GM12878 (cell line): ENCODE data around the gene SEC24C. TPM values are rescaled to one million over a fixed set of nuclear protein-coding genes. Genes with fewer than 3 reads are reported as not detected.
A peak's percentile ranks its signal among the peaks of the same experiment; 100 is the strongest.

ENCODE experiments used
- BHLHE40 ChIP-seq, 2 experiments: fragments of 450-650 bp in 1 of 2; IDR thresholded peaks; 2 replicates each; pipeline ENCODE4 v1.6.1; 2011 to 2017; ENCODE audit warnings: low read depth in 2 of 2, borderline replicate concordance in 1 of 2, improper control_type of control experiment in 1 of 2, low read length in 1 of 2, mild to moderate bottlenecking in 1 of 2
- CREM ChIP-seq: IDR thresholded peaks from 2 replicates; pipeline ENCODE4 v1.6.1; 2014; ENCODE audit warnings: antibody characterized with exemption, low read depth
- EP300 ChIP-seq, 2 experiments: fragments of 150-350 bp in 1 of 2; IDR thresholded peaks; 2 replicates each; pipeline ENCODE4 v1.6.1; 2011 to 2012; ENCODE audit warnings: low read depth in 2 of 2, low read length in 2 of 2, borderline replicate concordance in 1 of 2, improper control_type of control experiment in 1 of 2, inconsistent platforms in 1 of 2; ENCODE audit not compliant: control insufficient read depth in 1 of 2
- MTA2 ChIP-seq: fragments of 450-650 bp; IDR thresholded peaks from 2 replicates; pipeline ENCODE4 v1.6.1; 2016; ENCODE audit warnings: low read depth, mild to moderate bottlenecking, moderate library complexity
- MTA3 ChIP-seq: IDR thresholded peaks from 2 replicates; pipeline ENCODE4 v1.6.1; 2012; ENCODE audit warnings: low read length, inconsistent platforms, borderline replicate concordance
- NBN ChIP-seq: fragments of 450-650 bp; IDR thresholded peaks from 2 replicates; pipeline ENCODE4 v1.6.1; 2016
- POLR2AphosphoS2 ChIP-seq: IDR thresholded peaks from 2 replicates; pipeline ENCODE4 v1.6.1; 2011; ENCODE audit warnings: low read depth, mild to moderate bottlenecking, low read length, improper control_type of control experiment, moderate library complexity
- polyA plus RNA-seq, 11 experiments: library from polyadenylated mRNA; depleted of rRNA in 4 of 11; unstranded in 6 of 11; stranded (reverse) in 5 of 11; fragments of >200 nt; fragmentation: Nextera tagmentation in 4 of 11; fragmentation: Illumina TruSeq in 1 of 11; extraction: Ambion mirVana in 4 of 11; extraction: Trizol in 1 of 11; gene quantifications; 1 replicate in 1 of 11; 2 replicates in 10 of 11; pipeline versions ENCODE4 v1.2.1 to v1.2.3, GENCODE V29; 2011 to 2016; ENCODE audit warnings: inconsistent platforms in 2 of 11, missing spikeins in 2 of 11, low read depth in 1 of 11
- total RNA-seq, 4 experiments: library from RNA; depleted of rRNA in 3 of 4; stranded (reverse); fragments of >200 nt in 3 of 4; fragmentation: Illumina TruSeq in 1 of 4; extraction: Trizol in 1 of 4; gene quantifications; 2 replicates each; pipeline versions ENCODE4 v1.2.1 to v1.2.3, GENCODE V29; 2013 to 2021
- TF ChIP-seq, protein P1 (sequence below): IDR thresholded peaks from 2 replicates; pipeline ENCODE4 v1.6.1; 2012; ENCODE audit warnings: low read depth, low read length, improper control_type of control experiment
- TF ChIP-seq, protein P2 (sequence below): IDR thresholded peaks from 2 replicates; pipeline ENCODE4 v1.6.1; 2012; ENCODE audit warnings: low read depth, low read length, improper control_type of control experiment
- TF ChIP-seq, protein P3 (sequence below): fragments of 450-650 bp; IDR thresholded peaks from 2 replicates; pipeline ENCODE4 v1.6.1; 2017; ENCODE audit warnings: low read depth, mild to moderate bottlenecking, moderate library complexity
- TF ChIP-seq, protein P4 (sequence below): fragments of 450-650 bp; formaldehyde crosslinking; IDR thresholded peaks from 2 replicates; pipeline ENCODE4 v1.4.0; 2022; ENCODE audit warnings: mild to moderate bottlenecking, moderate library complexity
- TF ChIP-seq, protein P5 (sequence below): fragments of 450-650 bp; IDR thresholded peaks from 2 replicates; pipeline ENCODE4 v1.6.1; 2017; ENCODE audit warnings: mild to moderate bottlenecking, low read depth, inconsistent platforms; ENCODE audit not compliant: poor library complexity, severe bottlenecking
- TF ChIP-seq, protein P6 (sequence below): fragments of 450-650 bp; formaldehyde crosslinking; IDR thresholded peaks from 2 replicates; pipeline ENCODE4 v1.5.0; 2022; ENCODE audit warnings: mild to moderate bottlenecking, missing genetic modification characterization

SEC24C gene
- total and polyA plus RNA-seq, 10 of the 15 experiments (the other 5 are each of a cell fraction or from before 2014, with no cell fraction given): 12.7 to 117 (median 73.8) TPM

DNA sequence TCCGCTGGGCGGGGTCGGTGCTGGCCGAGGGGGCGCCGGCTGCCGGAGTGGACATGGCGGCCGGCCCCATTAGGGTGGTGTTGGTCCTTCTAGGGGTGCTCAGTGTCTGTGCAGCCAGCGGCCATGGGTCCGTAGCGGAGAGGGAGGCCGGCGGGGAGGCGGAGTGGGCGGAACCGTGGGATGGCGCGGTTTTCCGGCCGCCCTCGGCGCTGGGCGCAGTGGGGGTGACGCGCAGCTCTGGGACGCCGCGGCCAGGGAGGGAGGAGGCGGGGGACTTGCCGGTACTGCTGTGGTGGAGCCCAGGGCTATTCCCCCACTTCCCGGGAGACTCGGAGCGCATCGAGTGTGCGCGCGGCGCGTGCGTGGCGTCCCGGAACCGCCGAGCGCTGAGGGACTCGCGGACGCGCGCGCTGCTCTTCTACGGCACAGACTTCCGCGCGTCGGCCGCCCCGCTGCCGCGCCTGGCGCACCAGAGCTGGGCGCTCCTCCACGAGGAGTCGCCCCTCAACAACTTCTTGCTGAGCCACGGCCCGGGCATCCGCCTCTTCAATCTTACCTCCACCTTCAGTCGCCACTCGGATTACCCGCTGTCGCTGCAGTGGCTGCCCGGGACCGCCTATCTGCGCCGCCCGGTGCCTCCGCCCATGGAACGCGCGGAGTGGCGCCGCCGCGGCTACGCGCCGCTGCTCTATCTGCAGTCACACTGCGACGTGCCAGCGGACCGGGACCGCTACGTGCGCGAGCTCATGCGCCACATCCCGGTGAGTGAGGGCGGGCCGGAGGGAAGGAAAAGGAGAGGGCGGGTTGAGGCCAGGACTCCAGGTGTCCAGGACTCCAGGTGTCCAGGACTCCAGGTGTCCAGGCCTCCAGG, 28.3 kb downstream of the SEC24C start (continued):
- TF ChIP-seq, protein P1, sequence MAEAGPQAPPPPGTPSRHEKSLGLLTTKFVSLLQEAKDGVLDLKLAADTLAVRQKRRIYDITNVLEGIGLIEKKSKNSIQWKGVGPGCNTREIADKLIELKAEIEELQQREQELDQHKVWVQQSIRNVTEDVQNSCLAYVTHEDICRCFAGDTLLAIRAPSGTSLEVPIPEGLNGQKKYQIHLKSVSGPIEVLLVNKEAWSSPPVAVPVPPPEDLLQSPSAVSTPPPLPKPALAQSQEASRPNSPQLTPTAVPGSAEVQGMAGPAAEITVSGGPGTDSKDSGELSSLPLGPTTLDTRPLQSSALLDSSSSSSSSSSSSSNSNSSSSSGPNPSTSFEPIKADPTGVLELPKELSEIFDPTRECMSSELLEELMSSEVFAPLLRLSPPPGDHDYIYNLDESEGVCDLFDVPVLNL: 0 out of 2 replicates have a peak, but pooled peaks have one; percentile 10
- TF ChIP-seq, protein P2, sequence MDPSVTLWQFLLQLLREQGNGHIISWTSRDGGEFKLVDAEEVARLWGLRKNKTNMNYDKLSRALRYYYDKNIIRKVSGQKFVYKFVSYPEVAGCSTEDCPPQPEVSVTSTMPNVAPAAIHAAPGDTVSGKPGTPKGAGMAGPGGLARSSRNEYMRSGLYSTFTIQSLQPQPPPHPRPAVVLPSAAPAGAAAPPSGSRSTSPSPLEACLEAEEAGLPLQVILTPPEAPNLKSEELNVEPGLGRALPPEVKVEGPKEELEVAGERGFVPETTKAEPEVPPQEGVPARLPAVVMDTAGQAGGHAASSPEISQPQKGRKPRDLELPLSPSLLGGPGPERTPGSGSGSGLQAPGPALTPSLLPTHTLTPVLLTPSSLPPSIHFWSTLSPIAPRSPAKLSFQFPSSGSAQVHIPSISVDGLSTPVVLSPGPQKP: peak; percentile 33; the same call in 1 of the 2 replicates
- TF ChIP-seq CREM: peak; percentile 85
- TF ChIP-seq, protein P3, sequence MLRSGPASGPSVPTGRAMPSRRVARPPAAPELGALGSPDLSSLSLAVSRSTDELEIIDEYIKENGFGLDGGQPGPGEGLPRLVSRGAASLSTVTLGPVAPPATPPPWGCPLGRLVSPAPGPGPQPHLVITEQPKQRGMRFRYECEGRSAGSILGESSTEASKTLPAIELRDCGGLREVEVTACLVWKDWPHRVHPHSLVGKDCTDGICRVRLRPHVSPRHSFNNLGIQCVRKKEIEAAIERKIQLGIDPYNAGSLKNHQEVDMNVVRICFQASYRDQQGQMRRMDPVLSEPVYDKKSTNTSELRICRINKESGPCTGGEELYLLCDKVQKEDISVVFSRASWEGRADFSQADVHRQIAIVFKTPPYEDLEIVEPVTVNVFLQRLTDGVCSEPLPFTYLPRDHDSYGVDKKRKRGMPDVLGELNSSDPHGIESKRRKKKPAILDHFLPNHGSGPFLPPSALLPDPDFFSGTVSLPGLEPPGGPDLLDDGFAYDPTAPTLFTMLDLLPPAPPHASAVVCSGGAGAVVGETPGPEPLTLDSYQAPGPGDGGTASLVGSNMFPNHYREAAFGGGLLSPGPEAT: peak; percentile 35; the same call in 1 of the 2 replicates
- peak; percentile 92 for TF ChIP-seq POLR2AphosphoS2
- peak; percentile 92; the same call in 1 of the 2 replicates for TF ChIP-seq MTA3
- TF ChIP-seq, protein P4, sequence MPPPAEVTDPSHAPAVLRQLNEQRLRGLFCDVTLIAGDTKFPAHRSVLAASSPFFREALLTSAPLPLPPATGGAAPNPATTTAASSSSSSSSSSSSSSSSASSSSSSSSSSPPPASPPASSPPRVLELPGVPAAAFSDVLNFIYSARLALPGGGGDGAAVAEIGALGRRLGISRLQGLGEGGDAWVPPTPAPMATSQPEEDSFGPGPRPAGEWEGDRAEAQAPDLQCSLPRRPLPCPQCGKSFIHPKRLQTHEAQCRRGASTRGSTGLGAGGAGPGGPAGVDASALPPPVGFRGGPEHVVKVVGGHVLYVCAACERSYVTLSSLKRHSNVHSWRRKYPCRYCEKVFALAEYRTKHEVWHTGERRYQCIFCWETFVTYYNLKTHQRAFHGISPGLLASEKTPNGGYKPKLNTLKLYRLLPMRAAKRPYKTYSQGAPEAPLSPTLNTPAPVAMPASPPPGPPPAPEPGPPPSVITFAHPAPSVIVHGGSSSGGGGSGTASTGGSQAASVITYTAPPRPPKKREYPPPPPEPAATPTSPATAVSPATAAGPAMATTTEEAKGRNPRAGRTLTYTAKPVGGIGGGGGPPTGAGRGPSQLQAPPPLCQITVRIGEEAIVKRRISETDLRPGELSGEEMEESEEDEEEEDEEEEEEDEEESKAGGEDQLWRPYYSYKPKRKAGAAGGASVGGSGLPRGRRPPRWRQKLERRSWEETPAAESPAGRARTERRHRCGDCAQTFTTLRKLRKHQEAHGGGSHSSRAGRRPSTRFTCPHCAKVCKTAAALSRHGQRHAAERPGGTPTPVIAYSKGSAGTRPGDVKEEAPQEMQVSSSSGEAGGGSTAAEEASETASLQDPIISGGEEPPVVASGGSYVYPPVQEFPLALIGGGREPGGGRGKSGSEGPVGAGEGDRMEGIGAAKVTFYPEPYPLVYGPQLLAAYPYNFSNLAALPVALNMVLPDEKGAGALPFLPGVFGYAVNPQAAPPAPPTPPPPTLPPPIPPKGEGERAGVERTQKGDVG (CRISPR knock-in tag): no peak
- TF ChIP-seq, protein P5, sequence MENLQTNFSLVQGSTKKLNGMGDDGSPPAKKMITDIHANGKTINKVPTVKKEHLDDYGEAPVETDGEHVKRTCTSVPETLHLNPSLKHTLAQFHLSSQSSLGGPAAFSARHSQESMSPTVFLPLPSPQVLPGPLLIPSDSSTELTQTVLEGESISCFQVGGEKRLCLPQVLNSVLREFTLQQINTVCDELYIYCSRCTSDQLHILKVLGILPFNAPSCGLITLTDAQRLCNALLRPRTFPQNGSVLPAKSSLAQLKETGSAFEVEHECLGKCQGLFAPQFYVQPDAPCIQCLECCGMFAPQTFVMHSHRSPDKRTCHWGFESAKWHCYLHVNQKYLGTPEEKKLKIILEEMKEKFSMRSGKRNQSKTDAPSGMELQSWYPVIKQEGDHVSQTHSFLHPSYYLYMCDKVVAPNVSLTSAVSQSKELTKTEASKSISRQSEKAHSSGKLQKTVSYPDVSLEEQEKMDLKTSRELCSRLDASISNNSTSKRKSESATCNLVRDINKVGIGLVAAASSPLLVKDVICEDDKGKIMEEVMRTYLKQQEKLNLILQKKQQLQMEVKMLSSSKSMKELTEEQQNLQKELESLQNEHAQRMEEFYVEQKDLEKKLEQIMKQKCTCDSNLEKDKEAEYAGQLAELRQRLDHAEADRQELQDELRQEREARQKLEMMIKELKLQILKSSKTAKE: no peak
- 0 out of 4 replicates have a peak, but pooled peaks of 1 of the 2 experiments have one; percentile 10 for TF ChIP-seq EP300 (IDR thresholded peaks at IDR 0.05; ENCODE audit: borderline replicate concordance in 1 of 2, control insufficient read depth in 1 of 2, low read depth in 2 of 2, low read length in 2 of 2)
- TF ChIP-seq NBN: peak; percentile 85; the same call in 1 of the 2 replicates
- peak; percentile 58 to 70; a peak in 3 of 4 replicates for TF ChIP-seq BHLHE40 (IDR thresholded peaks at IDR 0.05; ENCODE audit: borderline replicate concordance in 1 of 2, low read depth in 2 of 2, low read length in 1 of 2)
- 0 out of 2 replicates have a peak, but pooled peaks have one; percentile 13 for TF ChIP-seq MTA2
- TF ChIP-seq, protein P6, sequence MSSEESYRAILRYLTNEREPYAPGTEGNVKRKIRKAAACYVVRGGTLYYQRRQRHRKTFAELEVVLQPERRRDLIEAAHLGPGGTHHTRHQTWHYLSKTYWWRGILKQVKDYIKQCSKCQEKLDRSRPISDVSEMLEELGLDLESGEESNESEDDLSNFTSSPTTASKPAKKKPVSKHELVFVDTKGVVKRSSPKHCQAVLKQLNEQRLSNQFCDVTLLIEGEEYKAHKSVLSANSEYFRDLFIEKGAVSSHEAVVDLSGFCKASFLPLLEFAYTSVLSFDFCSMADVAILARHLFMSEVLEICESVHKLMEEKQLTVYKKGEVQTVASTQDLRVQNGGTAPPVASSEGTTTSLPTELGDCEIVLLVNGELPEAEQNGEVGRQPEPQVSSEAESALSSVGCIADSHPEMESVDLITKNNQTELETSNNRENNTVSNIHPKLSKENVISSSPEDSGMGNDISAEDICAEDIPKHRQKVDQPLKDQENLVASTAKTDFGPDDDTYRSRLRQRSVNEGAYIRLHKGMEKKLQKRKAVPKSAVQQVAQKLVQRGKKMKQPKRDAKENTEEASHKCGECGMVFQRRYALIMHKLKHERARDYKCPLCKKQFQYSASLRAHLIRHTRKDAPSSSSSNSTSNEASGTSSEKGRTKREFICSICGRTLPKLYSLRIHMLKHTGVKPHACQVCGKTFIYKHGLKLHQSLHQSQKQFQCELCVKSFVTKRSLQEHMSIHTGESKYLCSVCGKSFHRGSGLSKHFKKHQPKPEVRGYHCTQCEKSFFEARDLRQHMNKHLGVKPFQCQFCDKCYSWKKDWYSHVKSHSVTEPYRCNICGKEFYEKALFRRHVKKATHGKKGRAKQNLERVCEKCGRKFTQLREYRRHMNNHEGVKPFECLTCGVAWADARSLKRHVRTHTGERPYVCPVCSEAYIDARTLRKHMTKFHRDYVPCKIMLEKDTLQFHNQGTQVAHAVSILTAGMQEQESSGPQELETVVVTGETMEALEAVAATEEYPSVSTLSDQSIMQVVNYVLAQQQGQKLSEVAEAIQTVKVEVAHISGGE (CRISPR knock-in tag): 0 out of 2 replicates have a peak, but pooled peaks have one; percentile 19
